Mesodermal cell (in vitro differentiated cells): ENCODE measurements around the gene SCGB1D1.

Experiments used
- H3K27ac ChIP-seq: 2 replicates; pipeline ENCODE4 v1.7.0; 2013; ENCODE audit warnings: mild to moderate bottlenecking, low read depth, low read length, moderate library complexity; ENCODE audit not compliant: severe bottlenecking
- H3K36me3 ChIP-seq: 2 replicates; pipeline ENCODE4 v1.7.1; 2013; ENCODE audit warnings: mild to moderate bottlenecking, low read length, moderate library complexity; ENCODE audit not compliant: control insufficient read depth, insufficient read depth
- H3K4me1 ChIP-seq: one replicate; pipeline ENCODE4 v1.7.1; 2013; ENCODE audit warnings: mild to moderate bottlenecking, low read length; ENCODE audit not compliant: insufficient read depth, control insufficient read depth, poor library complexity, severe bottlenecking
- H3K4me3 ChIP-seq: 2 replicates; pipeline ENCODE4 v1.7.0; 2013; ENCODE audit warnings: low read length, control low read depth, mild to moderate bottlenecking; ENCODE audit not compliant: insufficient read depth, poor library complexity, severe bottlenecking; ENCODE audit errors: extremely low read depth
- H3K9me3 ChIP-seq: 2 replicates; pipeline ENCODE4 v1.7.1; 2013; ENCODE audit warnings: mild to moderate bottlenecking, low read length, moderate library complexity; ENCODE audit not compliant: control insufficient read depth
- WGBS, 2 experiments: methylation state at CpG; one replicate each; pipeline ENCODE4 v1.1.5; 2013; ENCODE audit warnings: missing lambda C conversion rate in 2 of 2; ENCODE audit not compliant: insufficient coverage in 2 of 2; 5-methylcytosine and 5-hydroxymethylcytosine counted together

SCGB1D1 gene

DNA sequence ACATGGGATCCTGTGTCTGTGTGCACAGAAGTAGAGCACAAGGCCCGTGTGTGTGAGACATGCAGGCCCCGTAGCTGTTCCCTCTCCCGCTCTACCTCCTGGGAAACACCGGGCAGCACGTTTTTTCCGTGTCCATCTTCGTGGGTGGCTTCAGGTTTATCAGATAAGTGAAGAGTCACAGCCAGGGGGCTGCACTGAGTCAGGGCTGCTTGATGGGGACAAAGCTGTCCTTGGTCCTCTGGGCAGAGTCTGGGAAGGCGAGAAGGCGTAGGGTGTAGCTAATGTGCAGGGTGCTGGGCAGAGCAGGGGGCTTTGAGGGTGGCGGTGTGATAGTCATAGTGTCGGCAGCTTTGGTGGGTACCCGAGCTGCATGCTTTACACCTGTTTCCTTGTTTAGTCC lies 42.5 kb upstream of the SCGB1D1 start:
- WGBS, 2 experiments, result 96% methylated on average over 7 to 12 of the region's 12 CpGs
- Histone ChIP-seq H3K9me3 (no peaks in the 10 kb centered on the region), H3K27ac (no peak overlapping the region), H3K4me3 (no peak overlapping the region), H3K36me3 (peaks cover 96% of the 10 kb centered on the region), H3K4me1 (no peaks in the 10 kb centered on the region)

DNA sequence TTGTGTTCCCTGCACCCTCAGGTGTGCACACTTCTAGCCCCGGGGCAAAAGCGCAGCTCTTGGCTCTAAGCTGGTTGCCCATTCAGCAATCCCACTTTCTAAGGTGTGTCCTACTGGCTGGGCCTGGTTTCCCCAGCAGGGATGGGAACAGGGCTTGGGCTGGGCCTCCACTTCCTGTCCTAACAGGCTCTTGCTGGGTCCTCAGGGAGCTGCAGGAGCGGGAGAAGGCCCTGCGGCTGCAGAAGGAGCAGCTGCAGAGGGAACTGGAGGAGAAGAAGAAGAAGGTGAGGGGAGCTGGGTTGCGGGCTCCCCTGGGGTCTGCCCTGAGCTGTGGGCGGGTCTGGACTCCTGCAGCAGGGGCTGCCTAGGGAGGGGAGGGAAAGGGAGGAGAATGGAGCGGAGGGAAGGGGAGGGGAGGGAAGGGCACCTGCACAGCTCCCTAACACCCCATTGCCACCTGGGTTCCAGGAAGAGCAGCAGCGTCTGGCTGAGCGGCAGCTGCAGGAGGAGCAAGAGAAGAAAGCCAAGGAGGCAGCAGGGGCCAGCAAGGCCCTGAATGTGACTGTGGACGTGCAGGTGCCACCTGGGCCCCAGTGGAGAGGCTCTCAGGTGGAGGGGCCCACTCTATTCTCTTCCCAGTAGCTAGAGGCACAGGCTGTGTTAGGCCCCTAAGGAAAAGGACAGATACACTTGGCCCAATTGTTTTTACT lies 41.6 kb upstream of the SCGB1D1 start:
- Histone ChIP-seq H3K27ac (no peak overlapping the region), H3K36me3 (peaks cover 93% of the 10 kb centered on the region), H3K4me3 (no peak overlapping the region), H3K4me1 (no peaks in the 10 kb centered on the region), H3K9me3 (no peaks in the 10 kb centered on the region)
- WGBS, 2 experiments, result 87 to 95% methylated on average over 7 of the region's 10 CpGs

DNA sequence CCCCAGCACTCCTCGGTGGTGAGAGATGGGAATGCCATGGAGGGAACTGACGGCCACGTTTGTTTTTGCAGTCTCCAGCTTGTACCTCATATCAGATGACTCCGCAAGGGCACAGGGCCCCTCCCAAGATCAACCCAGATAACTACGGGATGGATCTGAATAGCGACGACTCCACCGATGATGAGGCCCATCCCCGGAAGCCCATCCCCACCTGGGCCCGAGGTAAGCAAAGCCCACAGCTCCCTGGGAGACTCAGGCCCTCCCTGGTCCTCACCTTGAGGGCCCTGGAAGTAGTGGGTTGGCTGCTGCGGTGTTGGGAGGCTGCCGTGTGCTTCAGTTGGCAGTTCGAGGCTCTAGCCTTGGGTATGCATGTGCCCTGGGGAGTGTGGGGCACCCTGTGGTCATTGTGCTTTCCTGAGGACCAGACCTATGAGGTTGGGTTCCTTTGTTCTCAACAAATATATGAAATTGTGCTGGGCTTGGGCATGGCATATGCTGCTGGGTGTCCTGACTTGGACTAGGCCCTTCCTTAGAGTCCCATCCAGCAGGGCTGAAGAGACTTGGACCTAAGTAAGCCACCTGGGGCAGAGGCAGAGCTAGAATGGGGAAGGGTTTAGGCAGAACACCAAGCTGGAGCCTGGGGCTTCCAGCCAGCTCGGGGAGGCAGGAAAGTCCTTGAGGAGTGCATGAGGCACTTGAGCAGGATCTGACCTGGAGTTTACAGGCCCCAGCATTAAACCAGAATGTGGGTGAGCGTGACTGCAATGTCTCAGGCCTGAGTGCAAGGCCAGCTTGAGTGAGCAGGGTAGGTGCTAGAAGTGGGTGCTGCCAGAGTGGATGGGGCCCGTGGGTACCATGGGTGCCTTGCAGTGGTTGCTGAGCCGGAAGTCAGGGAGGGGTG lies 39.8 kb upstream of the SCGB1D1 start:
- H3K27ac ChIP-seq, result no peak overlapping the region
- 94% methylated on average over 11 to 17 of the region's 17 CpGs for WGBS, 2 experiments
- H3K4me1 ChIP-seq, result no peaks in the 10 kb centered on the region
- H3K4me3 ChIP-seq, result no peak overlapping the region
- H3K36me3 ChIP-seq, result peaks cover 79% of the 10 kb centered on the region
- H3K9me3 ChIP-seq, result no peaks in the 10 kb centered on the region

DNA sequence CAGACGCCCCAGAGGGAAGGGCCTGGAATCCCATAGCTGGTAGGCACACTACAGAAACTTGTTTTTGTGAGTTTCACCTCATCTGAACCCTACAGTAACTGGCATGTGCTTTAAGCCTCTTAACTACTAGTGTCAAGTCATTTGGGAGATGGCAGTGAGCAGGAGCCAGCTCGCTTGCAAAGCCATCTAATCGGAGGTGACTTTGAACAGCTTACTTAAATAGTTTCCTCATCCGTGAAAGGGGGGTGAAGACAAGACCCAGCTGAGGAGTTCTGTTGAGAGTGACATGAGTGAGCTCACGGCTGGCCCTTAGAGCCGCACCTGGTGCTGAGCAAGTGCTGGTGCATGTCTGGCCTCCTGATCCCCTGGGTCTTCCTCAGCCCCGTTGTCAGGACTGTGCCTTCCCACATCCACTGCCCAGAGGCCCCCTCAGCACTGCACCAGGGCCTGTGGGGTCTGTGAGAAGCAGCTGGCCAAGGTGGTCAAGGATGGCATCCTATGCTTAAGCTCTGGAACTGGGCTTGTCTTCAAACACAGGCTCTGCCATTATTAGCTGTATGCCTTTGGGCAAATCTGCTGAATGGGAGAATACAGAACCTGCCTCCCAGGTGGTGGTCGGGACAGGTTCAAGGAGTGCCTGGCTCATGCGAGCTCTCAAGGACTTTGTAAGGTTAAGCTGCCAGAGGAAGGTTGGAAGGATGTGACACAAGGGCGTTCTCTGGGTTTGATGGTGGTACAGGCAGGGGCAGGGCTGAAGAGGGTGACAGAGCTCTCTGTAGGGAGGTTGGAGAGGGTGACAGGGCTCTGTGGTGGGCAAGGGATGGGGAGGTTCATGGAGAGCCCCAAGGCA lies 38.9 kb upstream of the SCGB1D1 start:
- no peaks in the 10 kb centered on the region for H3K9me3 ChIP-seq
- no peak overlapping the region for H3K4me3 ChIP-seq
- no peaks in the 10 kb centered on the region for H3K4me1 ChIP-seq
- WGBS, 2 experiments, result 93 to 96% methylated on average over 7 to 9 of the region's 10 CpGs
- H3K36me3 ChIP-seq, result peaks cover 70% of the 10 kb centered on the region
- H3K27ac ChIP-seq, result no peak overlapping the region

DNA sequence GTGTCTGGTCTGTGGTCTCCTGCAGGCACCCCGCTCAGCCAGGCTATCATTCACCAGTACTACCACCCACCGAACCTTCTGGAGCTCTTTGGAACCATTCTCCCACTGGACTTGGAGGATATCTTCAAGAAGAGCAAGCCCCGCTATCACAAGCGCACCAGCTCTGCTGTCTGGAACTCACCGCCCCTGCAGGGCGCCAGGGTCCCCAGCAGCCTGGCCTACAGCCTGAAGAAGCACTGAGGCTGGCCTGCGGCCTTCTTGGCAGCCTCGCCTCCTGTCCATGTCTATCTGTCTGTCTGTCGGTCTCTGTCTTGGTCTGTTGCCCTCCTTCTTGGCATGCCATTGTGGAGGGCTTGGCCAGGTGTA lies 38.3 kb upstream of the SCGB1D1 start:
- no peaks in the 10 kb centered on the region for H3K9me3 ChIP-seq
- H3K27ac ChIP-seq, result no peak overlapping the region
- peaks cover 65% of the 10 kb centered on the region for H3K36me3 ChIP-seq
- WGBS, 2 experiments, result 96 to 100% methylated on average over 8 to 9 of the region's 9 CpGs
- no peaks in the 10 kb centered on the region for H3K4me1 ChIP-seq
- no peak overlapping the region for H3K4me3 ChIP-seq

DNA sequence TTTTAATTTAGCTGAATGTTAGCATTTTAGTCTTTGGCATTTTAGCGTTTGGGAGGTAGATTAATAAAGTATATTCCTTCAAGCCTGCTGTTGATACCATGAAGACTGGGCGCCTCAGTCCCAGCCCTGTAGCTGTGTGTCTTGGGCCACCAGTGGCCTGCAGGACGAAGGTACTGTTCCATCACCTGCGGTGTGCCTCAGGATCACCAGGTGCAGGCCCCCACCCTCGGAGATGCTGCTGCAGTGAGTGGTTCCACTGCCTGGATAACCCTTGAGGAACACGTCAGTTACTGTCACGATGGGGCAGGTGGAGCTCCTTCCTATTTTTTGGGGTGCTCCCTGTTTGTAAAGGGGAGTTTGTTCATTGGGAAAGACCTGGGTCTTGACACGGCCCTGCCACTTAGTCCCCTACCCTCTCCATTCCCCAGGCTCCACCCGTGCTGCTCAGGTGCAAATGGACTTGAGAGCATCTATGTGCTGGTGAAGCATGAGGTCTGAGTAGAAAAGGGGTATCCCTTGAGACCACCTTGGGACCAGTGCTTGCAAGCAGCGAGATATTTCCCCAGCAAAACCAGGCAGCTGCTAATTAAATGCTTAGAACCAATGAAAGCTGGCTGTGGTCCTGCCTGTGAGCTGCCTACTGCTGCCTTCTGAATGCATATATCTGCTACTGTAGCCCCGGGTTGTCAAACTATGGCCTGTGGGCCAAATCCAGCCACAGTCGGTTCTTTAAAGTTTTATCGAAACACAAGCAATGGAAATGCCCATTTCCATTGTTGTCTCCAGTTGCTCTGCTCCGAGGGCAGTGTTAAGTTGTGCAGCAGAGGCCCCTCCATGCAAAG lies 37.5 kb upstream of the SCGB1D1 start:
- Histone ChIP-seq H3K4me3 (no peak overlapping the region), H3K36me3 (peaks cover 58% of the 10 kb centered on the region), H3K4me1 (no peaks in the 10 kb centered on the region), H3K9me3 (no peaks in the 10 kb centered on the region), H3K27ac (no peak overlapping the region)
- 96 to 97% methylated on average over 8 to 11 of the region's 14 CpGs for WGBS, 2 experiments

DNA sequence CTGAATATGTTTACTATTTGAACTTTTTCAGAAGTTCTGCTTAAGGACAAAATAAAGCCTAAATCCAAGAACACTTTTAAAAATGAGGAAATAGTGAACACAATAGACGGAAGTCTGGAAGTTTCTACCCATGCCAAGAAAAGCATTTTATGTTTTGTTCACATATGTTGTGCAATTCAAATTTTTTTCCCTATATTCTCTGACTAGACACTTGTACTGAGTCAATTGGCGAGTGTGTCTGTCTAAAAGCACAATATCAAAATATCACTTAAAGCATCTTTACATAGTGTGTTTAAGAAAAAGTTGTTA lies 37.0 kb upstream of the SCGB1D1 start:
- Histone ChIP-seq H3K4me3 (no peak overlapping the region), H3K27ac (no peak overlapping the region), H3K4me1 (no peaks in the 10 kb centered on the region), H3K9me3 (no peaks in the 10 kb centered on the region), H3K36me3 (peaks cover 52% of the 10 kb centered on the region)
- no CpG with 5 or more reads among the region's 2 CpGs for WGBS, 2 experiments

DNA sequence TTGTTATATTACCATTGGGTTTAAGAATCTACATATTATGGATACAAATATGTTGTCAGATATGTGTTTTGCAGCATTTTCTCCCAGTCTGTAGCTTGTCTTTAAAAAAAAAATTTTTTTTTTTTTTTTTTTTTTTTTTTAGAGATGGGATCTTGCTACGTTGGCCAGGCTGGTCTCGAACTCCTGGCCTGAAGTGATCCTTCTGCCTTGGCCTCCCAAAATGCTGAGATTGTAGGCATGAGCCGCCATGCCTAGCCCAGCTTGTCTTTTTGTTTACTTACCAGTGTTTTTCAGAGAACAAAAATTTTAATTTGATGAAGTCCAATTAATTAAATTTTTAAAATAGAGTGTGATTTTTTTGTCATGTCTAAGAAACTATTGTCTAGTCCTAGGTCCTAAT lies 36.4 kb upstream of the SCGB1D1 start:
- peaks cover 46% of the 10 kb centered on the region for H3K36me3 ChIP-seq

DNA sequence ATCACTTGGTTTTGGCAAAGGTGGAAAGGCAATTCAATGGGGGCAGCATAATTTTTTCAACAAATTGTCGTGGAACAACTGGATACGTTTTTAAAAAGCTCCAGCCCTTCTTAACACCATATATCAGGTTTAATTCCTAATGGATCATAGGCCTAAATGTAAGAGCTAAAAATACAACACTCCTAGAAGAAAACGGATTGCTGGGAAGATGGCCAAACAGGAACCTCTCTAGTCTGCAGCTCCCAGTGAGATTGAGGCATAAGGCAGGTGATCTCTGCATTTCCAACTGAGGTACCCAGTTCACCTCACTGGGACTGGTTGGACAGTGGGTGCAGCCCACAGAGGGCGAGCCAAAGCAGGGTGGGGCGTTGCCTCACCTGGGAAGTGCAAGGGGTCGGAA lies 32.4 kb upstream of the SCGB1D1 start:
- Histone ChIP-seq H3K4me1 (no peaks in the 10 kb centered on the region), H3K27ac (no peak overlapping the region), H3K9me3 (no peaks in the 10 kb centered on the region), H3K4me3 (no peak overlapping the region), H3K36me3 (peaks cover 7% of the 10 kb centered on the region)
- 90 to 93% methylated on average over 2 to 5 of the region's 6 CpGs for WGBS, 2 experiments

More for the DNA sequence above, 36.4 kb upstream of the SCGB1D1 start:
- Histone ChIP-seq H3K27ac (no peak overlapping the region), H3K4me1 (no peaks in the 10 kb centered on the region), H3K9me3 (no peaks in the 10 kb centered on the region), H3K4me3 (no peak overlapping the region)
- 100% methylated on average over 1 of the region's 3 CpGs; no CpG with 5 or more reads in 1 of the 2 experiments for WGBS, 2 experiments

DNA sequence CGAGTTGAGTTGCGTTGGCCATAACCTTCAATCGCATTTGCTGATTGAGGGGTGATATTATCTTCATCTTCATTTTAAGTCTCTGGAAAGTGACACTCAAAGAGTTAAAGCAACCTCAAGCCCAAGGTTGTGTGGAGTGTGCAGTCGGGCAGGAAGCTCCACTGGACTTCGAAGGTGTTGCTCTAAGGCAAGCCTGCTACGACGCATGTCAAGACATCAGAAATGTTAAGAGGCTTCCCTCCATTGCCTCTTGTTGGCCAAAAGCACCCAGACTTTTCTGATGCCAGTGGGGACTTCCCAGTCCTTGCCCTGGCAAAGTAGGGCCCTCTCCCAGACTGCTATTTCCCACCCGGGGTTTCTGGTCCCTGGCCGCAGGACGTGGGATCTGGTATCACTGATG lies 23.6 kb upstream of the SCGB1D1 start:
- H3K4me3 ChIP-seq, result no peak overlapping the region
- 95 to 97% methylated on average over 6 to 7 of the region's 10 CpGs for WGBS, 2 experiments
- H3K27ac ChIP-seq, result no peak overlapping the region
- no peaks in the 10 kb centered on the region for H3K36me3 ChIP-seq
- H3K9me3 ChIP-seq, result no peaks in the 10 kb centered on the region
- no peaks in the 10 kb centered on the region for H3K4me1 ChIP-seq
